ENCODE measurements around the gene IFITM10.
"Not testable (repeated sequence)": the region's sequence is repeated elsewhere in the genome, so short reads cannot be mapped to it uniquely, and the experiment has no call there.

IFITM10 gene

GRCh38 chr11:1771273-1771672, 20.9 kb upstream of the IFITM10 start:
- TF ChIP-seq ZFX (IDR thresholded peaks at IDR 0.05) = no peak
- no peak for TF ChIP-seq CTCF (conservative IDR thresholded peaks at IDR 0.05)
- no peak overlapping the region for H3K27ac ChIP-seq

- no peak overlapping the region for H3K27ac ChIP-seq
- TF ChIP-seq ZFX (IDR thresholded peaks at IDR 0.05) (no peak), CTCF (conservative IDR thresholded peaks at IDR 0.05) (no peak)
Observed at GRCh38 chr11:1770528-1770927, 20.1 kb upstream of the IFITM10 start.

- H3K27ac ChIP-seq = no peak overlapping the region
- TF ChIP-seq ZFX (IDR thresholded peaks at IDR 0.05) = no peak
- TF ChIP-seq CTCF (conservative IDR thresholded peaks at IDR 0.05) = no peak
Observed at GRCh38 chr11:1770061-1770460, 19.7 kb upstream of the IFITM10 start.

GRCh38 chr11:1769304-1769936, 19.0 kb upstream of the IFITM10 start:
- H3K27ac ChIP-seq = not testable (repeated sequence)

- no peak overlapping the region for H3K27ac ChIP-seq
- TF ChIP-seq ZFX (IDR thresholded peaks at IDR 0.05) (no peak), CTCF (conservative IDR thresholded peaks at IDR 0.05) (no peak)
Observed at GRCh38 chr11:1768141-1768469, 17.7 kb upstream of the IFITM10 start.

- no peak overlapping the region for H3K27ac ChIP-seq
- TF ChIP-seq CTCF (conservative IDR thresholded peaks at IDR 0.05) (no peak), ZFX (IDR thresholded peaks at IDR 0.05) (no peak)
Observed at GRCh38 chr11:1767399-1768140, 17.2 kb upstream of the IFITM10 start.

GRCh38 chr11:1766719-1767398, 16.5 kb upstream of the IFITM10 start:
- H3K27ac ChIP-seq = no peak overlapping the region
- TF ChIP-seq CTCF (conservative IDR thresholded peaks at IDR 0.05) = no peak
- no peak for TF ChIP-seq ZFX (IDR thresholded peaks at IDR 0.05)
